Measurements from ENCODE around the gene SAFB. TPM values are rescaled to one million over a fixed set of nuclear protein-coding genes. Genes with fewer than 3 reads are reported as not detected.

SAFB gene
- total RNA-seq (10 to 100 TPM; 63.7 to 92.2 TPM), polyA plus RNA-seq (ENCODE audit: insufficient read length in 6 of 6) (100 to 1,000 TPM; 160 to 206 (median 172) TPM)
- long read RNA-seq, donor 1, partial matches to known transcripts, result 209 of 216 reads
- long read RNA-seq, donor 1, other reads (novel, unspliced or antisense), result 0 of 216 reads
- long read RNA-seq, donor 2, partial matches to known transcripts, result 64 of 70 reads
- long read RNA-seq, donor 2, other reads (novel, unspliced or antisense), result 0 of 70 reads
- long read RNA-seq, donor 3, transcript SAFB-211 (21 exons, 3,014 nt), result major isoform, 6 of 12 reads
- long read RNA-seq, donor 3, partial matches to known transcripts, result 0 of 12 reads
- long read RNA-seq, donor 3, other reads (novel, unspliced or antisense), result 0 of 12 reads
- long read RNA-seq, donor 4, partial matches to known transcripts, result 9 of 15 reads
- long read RNA-seq, donor 4, other reads (novel, unspliced or antisense), result 4 of 15 reads
- long read RNA-seq, donor 5, partial matches to known transcripts, result 139 of 142 reads
- long read RNA-seq, donor 5, other reads (novel, unspliced or antisense), result 0 of 142 reads
- long read RNA-seq, donor 6, partial matches to known transcripts, result 10 of 17 reads
- long read RNA-seq, donor 6, other reads (novel, unspliced or antisense), result 0 of 17 reads
- long read RNA-seq, donor 7, result 0 reads
- long read RNA-seq, donor 8, partial matches to known transcripts, result 5 of 14 reads
- long read RNA-seq, donor 8, other reads (novel, unspliced or antisense), result 0 of 14 reads
- long read RNA-seq, donor 9, result 0 reads
- long read RNA-seq, donor 10, partial matches to known transcripts, result 8 of 18 reads
- long read RNA-seq, donor 10, other reads (novel, unspliced or antisense), result 3 of 18 reads
- long read RNA-seq, donor 11, result 0 reads
- long read RNA-seq, donor 12, partial matches to known transcripts, result 154 of 158 reads
- long read RNA-seq, donor 12, other reads (novel, unspliced or antisense), result 0 of 158 reads

- Histone ChIP-seq H3K9me3 (no peaks in the 10 kb centered on the region), H3K27me3 (no peaks in the 10 kb centered on the region), H3K4me1 (peaks cover 42 to 80% of the 10 kb centered on the region in 2 donors), H3K27ac (peak within 1 kb of the TSS; percentile 91 to 96), H3K4me3 (peak within 1 kb of the TSS; percentile 98 to 99), H3K36me3 (peaks cover 0 to 59% of the 10 kb centered on the region in 2 donors)
- intact Hi-C loops (cut with DNase I), result no loop called here
- peak; percentile 94 for ATAC-seq
- DNase-seq, result peak; percentile 99 to 100 (median 100)
- peak in 1 of 2 donors; percentile 5 for TF ChIP-seq CTCF (IDR thresholded peaks at IDR 0.05)
Observed at GRCh38 chr19:5622465-5623396, at the start of gene SAFB, which contains the start of gene SAFB2. TSS of gene SAFB (plus strand) at chr19:5623083. CDS start at chr19:5623206, 123 bp downstream. TSS of gene SAFB2 (minus strand) at chr19:5622776. CDS start at chr19:5622715, 61 bp downstream.

- intact Hi-C loops (cut with DNase I), result no loop called here
- TF ChIP-seq CTCF (IDR thresholded peaks at IDR 0.05), result no peak
- no peak overlapping the region for H3K27ac ChIP-seq
- ATAC-seq (no peak), DNase-seq (no peak)
- H3K4me1 ChIP-seq, result peaks cover 3 to 4% of the 10 kb centered on the region in 2 donors
- H3K36me3 ChIP-seq, result no peaks in the 10 kb centered on the region
- no peaks in the 10 kb centered on the region for H3K9me3 ChIP-seq
- no peak overlapping the region for H3K4me3 ChIP-seq
- no peaks in the 10 kb centered on the region for H3K27me3 ChIP-seq
Observed at GRCh38 chr19:5575590-5575989, 47.3 kb upstream of the SAFB start.

GRCh38 chr19:5578097-5578846 lies 44.6 kb upstream of the SAFB start:
- Histone ChIP-seq H3K9me3 (no peaks in the 10 kb centered on the region), H3K27ac (no peak overlapping the region), H3K27me3 (no peaks in the 10 kb centered on the region), H3K4me3 (no peak overlapping the region), H3K36me3 (peaks cover 0 to 18% of the 10 kb centered on the region in 2 donors), H3K4me1 (peaks cover 3 to 4% of the 10 kb centered on the region in 2 donors)
- TF ChIP-seq CTCF (IDR thresholded peaks at IDR 0.05), result peak; percentile 99
- intact Hi-C loops (cut with DNase I), result no loop called here
- ATAC-seq (peak; percentile 97), DNase-seq (peak; percentile 51 to 94 (median 70))

GRCh38 chr19:5579286-5579685 lies 43.6 kb upstream of the SAFB start:
- intact Hi-C loops (cut with DNase I), result no loop called here
- ATAC-seq (no peak), DNase-seq (no peak)
- Histone ChIP-seq H3K4me3 (no peak overlapping the region), H3K27ac (no peak overlapping the region), H3K4me1 (peaks cover 3 to 4% of the 10 kb centered on the region in 2 donors), H3K9me3 (no peaks in the 10 kb centered on the region), H3K27me3 (no peaks in the 10 kb centered on the region), H3K36me3 (peaks cover 0 to 18% of the 10 kb centered on the region in 2 donors)
- TF ChIP-seq CTCF (IDR thresholded peaks at IDR 0.05), result no peak
